Measurements from ENCODE around the gene PLEKHG5. TPM values are rescaled to one million over a fixed set of nuclear protein-coding genes. Genes with fewer than 3 reads are reported as not detected.

Gene PLEKHG5
- total and polyA plus RNA-seq, 10 of the 15 experiments (the other 5 are each of a cell fraction or from before 2014, with no cell fraction given), result 0.04 to 1.1 (median 0.18) TPM; not detected in 1

GRCh38 chr1:6499296-6499695, 7.8 kb upstream of the PLEKHG5 start (continued):
- no peak for TF ChIP-seq ZBTB40 (IDR thresholded peaks at IDR 0.05; ENCODE audit: borderline replicate concordance)
- TF ChIP-seq EED (IDR thresholded peaks at IDR 0.05; ENCODE audit: low read depth), result no peak
- TF ChIP-seq FOS (IDR thresholded peaks at IDR 0.05; ENCODE audit: borderline replicate concordance, extremely low read depth, insufficient read length), result no peak
- no peak for TF ChIP-seq TBL1XR1 (IDR thresholded peaks at IDR 0.05; ENCODE audit: low read depth, low read length)
- TF ChIP-seq PAX5 (IDR thresholded peaks at IDR 0.05; ENCODE audit: borderline replicate concordance, low read depth, low read length), result no peak
- TF ChIP-seq TARDBP (IDR thresholded peaks at IDR 0.05; ENCODE audit: borderline replicate concordance), result no peak
- TF ChIP-seq KDM1A (IDR thresholded peaks at IDR 0.05; ENCODE audit: borderline replicate concordance), result no peak
- TF ChIP-seq RUNX3 (IDR thresholded peaks at IDR 0.05; ENCODE audit: low read length), result no peak
- no peak for TF ChIP-seq REST (IDR thresholded peaks at IDR 0.05; ENCODE audit: low read depth, low read length)

Data from GM12878 (cell line).